PC-3 (cell line): Measurements from ENCODE around the gene OR4K17.

ENCODE experiments used
- EZH2 ChIP-seq: fragments of 300-600 bp; sonication (generic); IDR thresholded peaks from one replicate; pipeline ENCODE4 v1.6.1; 2017; ENCODE audit warnings: antibody characterized with exemption, mild to moderate bottlenecking, low read length; ENCODE audit not compliant: unreplicated experiment
- EZH2phosphoT487 ChIP-seq: fragments of 300-600 bp; sonication (generic); IDR thresholded peaks from 2 replicates; pipeline ENCODE4 v1.6.1; 2018; ENCODE audit warnings: mild to moderate bottlenecking, antibody characterized with exemption, low read length, borderline replicate concordance
- TF ChIP-seq, protein P1 (sequence below): fragments of 300-600 bp; sonication (generic); conservative IDR thresholded peaks from 2 replicates; pipeline ENCODE4 v1.5.1; 2017; ENCODE audit warnings: antibody characterized with exemption, low read depth, mild to moderate bottlenecking, low read length

DNA sequence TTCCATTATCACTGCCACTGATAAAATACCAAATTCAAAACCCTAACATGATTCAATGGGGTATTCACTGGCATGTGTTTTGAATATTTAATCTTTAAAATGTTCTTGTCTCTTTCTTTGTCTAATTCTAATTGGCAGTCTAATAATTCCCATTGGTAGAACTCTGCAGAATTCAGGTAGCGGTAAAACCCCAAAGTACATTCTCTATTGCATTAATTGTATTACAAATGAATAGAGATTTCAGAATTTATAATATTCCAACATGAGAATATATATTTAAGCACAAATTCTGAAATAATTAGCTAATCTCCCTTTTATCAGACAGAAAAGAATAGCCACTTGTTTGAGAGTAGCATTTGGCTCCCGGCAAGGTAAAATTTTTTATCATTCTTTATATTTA is 28.0 kb downstream of the OR4K17 start, which contains the start of gene OR4N5:
- TF ChIP-seq, protein P1, sequence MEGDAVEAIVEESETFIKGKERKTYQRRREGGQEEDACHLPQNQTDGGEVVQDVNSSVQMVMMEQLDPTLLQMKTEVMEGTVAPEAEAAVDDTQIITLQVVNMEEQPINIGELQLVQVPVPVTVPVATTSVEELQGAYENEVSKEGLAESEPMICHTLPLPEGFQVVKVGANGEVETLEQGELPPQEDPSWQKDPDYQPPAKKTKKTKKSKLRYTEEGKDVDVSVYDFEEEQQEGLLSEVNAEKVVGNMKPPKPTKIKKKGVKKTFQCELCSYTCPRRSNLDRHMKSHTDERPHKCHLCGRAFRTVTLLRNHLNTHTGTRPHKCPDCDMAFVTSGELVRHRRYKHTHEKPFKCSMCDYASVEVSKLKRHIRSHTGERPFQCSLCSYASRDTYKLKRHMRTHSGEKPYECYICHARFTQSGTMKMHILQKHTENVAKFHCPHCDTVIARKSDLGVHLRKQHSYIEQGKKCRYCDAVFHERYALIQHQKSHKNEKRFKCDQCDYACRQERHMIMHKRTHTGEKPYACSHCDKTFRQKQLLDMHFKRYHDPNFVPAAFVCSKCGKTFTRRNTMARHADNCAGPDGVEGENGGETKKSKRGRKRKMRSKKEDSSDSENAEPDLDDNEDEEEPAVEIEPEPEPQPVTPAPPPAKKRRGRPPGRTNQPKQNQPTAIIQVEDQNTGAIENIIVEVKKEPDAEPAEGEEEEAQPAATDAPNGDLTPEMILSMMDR = no peak
- TF ChIP-seq EZH2 = no peak
- no peak for TF ChIP-seq EZH2phosphoT487
